Thyroid gland (tissue), 4 donors: Measurements from ENCODE around the gene TALDO1. TPM values are rescaled to one million over a fixed set of nuclear protein-coding genes. Genes with fewer than 3 reads are reported as not detected.

Source experiments
- DNase-seq, 2 donors: peaks; one replicate each; pipeline ENCODE4 v3.0.0-alpha.2; 2019
- H3K27ac ChIP-seq, 3 donors: fragments of 200-600 bp; sonication (generic); 1 replicate in 2 of 3; 2 replicates in 1 of 3; pipeline ENCODE4 v1.5.1; 2016 to 2019; ENCODE audit warnings: mild to moderate bottlenecking in 1 of 3, moderate library complexity in 1 of 3
- H3K27me3 ChIP-seq: fragments of 200-600 bp; sonication (generic); one replicate; pipeline ENCODE4 v1.5.1; 2019
- H3K36me3 ChIP-seq, 2 donors: fragments of 200-600 bp; sonication (generic); one replicate each; pipeline ENCODE4 v1.5.1; 2016 to 2019
- H3K4me1 ChIP-seq, 2 donors: fragments of 200-600 bp; sonication (generic); one replicate each; pipeline ENCODE4 v1.5.1; 2017 to 2019
- H3K4me3 ChIP-seq, 3 donors: fragments of 200-600 bp; sonication (generic); replicated peaks in 1 of 3; 1 replicate in 2 of 3; 2 replicates in 1 of 3; pipeline ENCODE4 v1.5.1; 2016; ENCODE audit warnings: mild to moderate bottlenecking in 1 of 3
- H3K9me3 ChIP-seq: fragments of 200-600 bp; sonication (generic); one replicate; pipeline ENCODE4 v1.5.1; 2017
- POLR2A ChIP-seq, 2 donors: fragments of 450-650 bp; IDR thresholded peaks; one replicate each; pipeline ENCODE4 v1.6.1; 2017; ENCODE audit warnings: antibody characterized with exemption in 2 of 2, mild to moderate bottlenecking in 2 of 2, moderate library complexity in 1 of 2
- WGBS, 2 donors: methylation state at CpG; one replicate each; pipeline ENCODE4 v1.1.5; 2017; 5-methylcytosine and 5-hydroxymethylcytosine counted together
- intact Hi-C: fragments of 100-400 bp; cut with DNase I; formaldehyde crosslinking; loops from one replicate; pipeline ENCODE4 v1.15.1; 2023
- total RNA-seq, 4 donors: library from RNA; depleted of rRNA; stranded (reverse); fragments of >200 nt; gene quantifications; one replicate each; pipeline ENCODE4 v1.2.3, GENCODE V29; 2016
- TF ChIP-seq, protein P1 (sequence below), 6 experiments: fragments of 200-600 bp in 3 of 6; fragments of 450-650 bp in 3 of 6; sonication (generic) in 3 of 6; IDR thresholded peaks; one replicate each; pipeline ENCODE4 v1.5.1; 2016 to 2019; ENCODE audit warnings: antibody characterized with exemption in 6 of 6, mild to moderate bottlenecking in 2 of 6, inconsistent platforms in 1 of 6, moderate library complexity in 1 of 6

Gene TALDO1
- total RNA-seq, 4 donors from 2014 or later = 300 to 965 (median 558) TPM

DNA sequence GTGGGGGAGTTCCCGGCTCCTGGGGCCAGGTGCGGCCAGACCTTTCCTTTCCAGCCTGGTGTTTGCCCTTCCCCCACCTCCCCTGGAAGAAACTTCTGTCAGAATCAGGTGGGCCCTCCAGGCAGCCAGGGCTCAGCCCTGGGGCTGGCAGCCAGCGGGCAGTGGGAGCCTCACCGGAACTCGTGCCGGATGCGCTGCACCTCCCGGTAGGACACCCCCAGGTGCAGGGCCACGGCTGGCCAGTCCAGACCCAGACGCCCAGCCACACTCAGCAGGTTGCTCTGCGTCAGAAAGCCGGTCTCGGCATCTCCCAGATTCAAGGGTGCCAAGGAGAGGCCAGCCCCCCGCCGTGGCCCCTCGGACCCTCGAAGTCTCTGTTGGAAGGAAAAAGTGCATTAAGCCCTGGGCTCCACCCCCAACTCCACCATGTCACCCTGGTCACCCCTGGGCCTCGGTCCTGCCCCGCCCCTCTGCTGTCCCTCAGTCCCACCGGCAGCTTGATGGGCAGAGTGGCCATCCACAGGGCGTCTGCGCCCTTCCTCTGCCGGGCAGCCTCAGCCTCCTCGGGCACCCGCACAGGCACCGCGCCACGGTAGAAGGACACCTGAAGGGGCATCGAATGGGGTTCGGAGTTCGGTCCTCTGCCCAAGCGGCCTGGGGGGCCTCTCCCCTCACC, 52.5 kb downstream of the TALDO1 start:
- Histone ChIP-seq H3K4me3 (no peak overlapping the region), H3K4me1 (peaks cover 37 to 38% of the 10 kb centered on the region in 2 donors), H3K36me3 (no peaks in the 10 kb centered on the region), H3K27ac (no peak overlapping the region), H3K9me3 (no peaks in the 10 kb centered on the region), H3K27me3 (no peaks in the 10 kb centered on the region)
- intact Hi-C loops = no loop called here
- TF ChIP-seq POLR2A (IDR thresholded peaks at IDR 0.05) = no peak
- TF ChIP-seq, protein P1, sequence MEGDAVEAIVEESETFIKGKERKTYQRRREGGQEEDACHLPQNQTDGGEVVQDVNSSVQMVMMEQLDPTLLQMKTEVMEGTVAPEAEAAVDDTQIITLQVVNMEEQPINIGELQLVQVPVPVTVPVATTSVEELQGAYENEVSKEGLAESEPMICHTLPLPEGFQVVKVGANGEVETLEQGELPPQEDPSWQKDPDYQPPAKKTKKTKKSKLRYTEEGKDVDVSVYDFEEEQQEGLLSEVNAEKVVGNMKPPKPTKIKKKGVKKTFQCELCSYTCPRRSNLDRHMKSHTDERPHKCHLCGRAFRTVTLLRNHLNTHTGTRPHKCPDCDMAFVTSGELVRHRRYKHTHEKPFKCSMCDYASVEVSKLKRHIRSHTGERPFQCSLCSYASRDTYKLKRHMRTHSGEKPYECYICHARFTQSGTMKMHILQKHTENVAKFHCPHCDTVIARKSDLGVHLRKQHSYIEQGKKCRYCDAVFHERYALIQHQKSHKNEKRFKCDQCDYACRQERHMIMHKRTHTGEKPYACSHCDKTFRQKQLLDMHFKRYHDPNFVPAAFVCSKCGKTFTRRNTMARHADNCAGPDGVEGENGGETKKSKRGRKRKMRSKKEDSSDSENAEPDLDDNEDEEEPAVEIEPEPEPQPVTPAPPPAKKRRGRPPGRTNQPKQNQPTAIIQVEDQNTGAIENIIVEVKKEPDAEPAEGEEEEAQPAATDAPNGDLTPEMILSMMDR (IDR thresholded peaks at IDR 0.05) = no peak
- WGBS, 2 donors = 94 to 95% methylated on average over 3 to 27 of the region's 32 CpGs
- DNase-seq = no peak

GRCh38 chr11:800473-800872, 53.2 kb downstream of the TALDO1 start:
- Histone ChIP-seq H3K9me3 (no peaks in the 10 kb centered on the region), H3K4me1 (peaks cover 32 to 35% of the 10 kb centered on the region in 2 donors), H3K4me3 (no peak overlapping the region), H3K36me3 (no peaks in the 10 kb centered on the region), H3K27ac (no peak overlapping the region), H3K27me3 (no peaks in the 10 kb centered on the region)
- TF ChIP-seq POLR2A (IDR thresholded peaks at IDR 0.05) = no peak
- TF ChIP-seq, protein P1 (IDR thresholded peaks at IDR 0.05) = no peak
- 86 to 98% methylated on average over 11 to 13 of the region's 30 CpGs for WGBS, 2 donors
- no peak for DNase-seq
- intact Hi-C loops = no loop called here

DNA sequence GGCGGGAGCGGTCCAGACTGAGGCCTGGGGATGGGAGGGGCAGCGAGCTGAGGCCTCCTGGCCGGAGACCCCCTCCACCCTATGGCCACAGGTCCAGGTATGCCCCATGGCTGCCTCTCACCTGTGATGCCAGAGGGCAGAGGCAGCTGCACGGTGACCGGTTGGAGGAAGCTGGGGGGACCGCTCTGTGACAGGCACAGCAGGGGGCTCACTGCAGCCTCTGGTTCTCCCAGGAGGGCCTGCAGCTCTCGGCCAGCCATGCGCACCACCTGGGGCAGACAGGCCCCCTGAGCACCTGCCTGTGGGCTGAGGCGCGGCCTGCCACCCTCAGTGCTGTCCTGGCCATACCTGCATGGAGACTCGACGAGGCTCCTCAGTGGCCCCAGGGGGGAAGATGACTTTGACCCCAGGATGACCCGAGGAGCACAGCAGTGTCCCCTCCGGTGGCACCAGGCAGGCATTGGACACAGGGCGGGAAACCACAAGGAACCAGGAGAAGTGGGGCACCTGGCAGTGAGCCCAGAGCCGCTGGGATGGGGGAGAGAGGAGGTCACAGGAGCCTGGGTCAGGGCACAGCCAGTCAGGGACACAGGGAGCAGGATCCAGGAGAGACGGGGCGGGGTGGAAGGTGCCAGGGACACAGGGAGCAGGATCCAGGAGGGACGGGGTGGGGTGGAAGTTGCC, 54.0 kb downstream of the TALDO1 start:
- peaks cover 29 to 31% of the 10 kb centered on the region in 2 donors for H3K4me1 ChIP-seq
- WGBS, 2 donors = 91 to 92% methylated on average over 11 to 14 of the region's 20 CpGs
- intact Hi-C loops = no loop called here

GRCh38 chr11:802018-802617, 54.9 kb downstream of the TALDO1 start:
- no peaks in the 10 kb centered on the region for H3K9me3 ChIP-seq
- 98% methylated on average over 9 to 15 of the region's 21 CpGs for WGBS, 2 donors
- no peak overlapping the region for H3K4me3 ChIP-seq
- H3K27me3 ChIP-seq = no peaks in the 10 kb centered on the region
- H3K27ac ChIP-seq = no peak overlapping the region
- TF ChIP-seq, protein P1 (IDR thresholded peaks at IDR 0.05) = no peak
- no peak for TF ChIP-seq POLR2A (IDR thresholded peaks at IDR 0.05)
- no peak for DNase-seq
- intact Hi-C loops = no loop called here
- peaks cover 20 to 22% of the 10 kb centered on the region in 2 donors for H3K4me1 ChIP-seq
- H3K36me3 ChIP-seq = no peaks in the 10 kb centered on the region

More for the DNA sequence above, 54.0 kb downstream of the TALDO1 start:
- TF ChIP-seq, protein P1 (IDR thresholded peaks at IDR 0.05) = no peak
- no peak for TF ChIP-seq POLR2A (IDR thresholded peaks at IDR 0.05)
- Histone ChIP-seq H3K27me3 (no peaks in the 10 kb centered on the region), H3K9me3 (no peaks in the 10 kb centered on the region), H3K36me3 (no peaks in the 10 kb centered on the region), H3K4me3 (no peak overlapping the region), H3K27ac (no peak overlapping the region)
- no peak for DNase-seq
